H54 (cell line): Measurements from ENCODE around the gene SFXN1.

Experiments used
- DNase-seq: peaks from one replicate; pipeline ENCODE4 v3.0.0; 2011; ENCODE audit warnings: low spot score, mixed read lengths; ENCODE audit not compliant: insufficient read length
- FAIRE-seq: peaks from 3 replicates; lab custom pipeline; 2011; peaks lifted over from hg19 to GRCh38; lab: Jason Lieb, UNC
- POLR2A ChIP-seq: IDR thresholded peaks from 2 replicates; pipeline ENCODE4 v1.6.1; 2011; ENCODE audit warnings: low read depth, mild to moderate bottlenecking, low read length

SFXN1 gene

DNA sequence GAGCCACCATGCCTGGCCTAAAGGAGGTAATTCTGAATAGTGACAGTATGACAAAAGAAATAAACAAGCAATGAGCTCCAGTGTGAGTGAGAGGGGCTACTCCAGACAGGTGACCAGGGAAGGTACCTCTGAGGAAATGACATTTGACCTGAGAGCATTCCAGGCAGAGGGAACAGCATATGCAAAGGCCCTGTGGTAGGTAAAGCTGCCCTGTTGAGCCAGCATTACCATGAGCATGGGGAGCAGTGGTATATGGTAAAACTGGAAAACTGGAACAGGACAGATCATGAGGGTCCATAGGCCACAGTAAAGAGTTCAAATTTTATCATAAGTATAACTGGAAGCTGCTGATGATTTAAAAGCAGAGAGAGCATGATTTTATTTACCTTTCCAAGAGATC, 6.0 kb upstream of the SFXN1 start:
- FAIRE-seq (no peak), DNase-seq (no peak)
- TF ChIP-seq POLR2A, result no peak

DNA sequence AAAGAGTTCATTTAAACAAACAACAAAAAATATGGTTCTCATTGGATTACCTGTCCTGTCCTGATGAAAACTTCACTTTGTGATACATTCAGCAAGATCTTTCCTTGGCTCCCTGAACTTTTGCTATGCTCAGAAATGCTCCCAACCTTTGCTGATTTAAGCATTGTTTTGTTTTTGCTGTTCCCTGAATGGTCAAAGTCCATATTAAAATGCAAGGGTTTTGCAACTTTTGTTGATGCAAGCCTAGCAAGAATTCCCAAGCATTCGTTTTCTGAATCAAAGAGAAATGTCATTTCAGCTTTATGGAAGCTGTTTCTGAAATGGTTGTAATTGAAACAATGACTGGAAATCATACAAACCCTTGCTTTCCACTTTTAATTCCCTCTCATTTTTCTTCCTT, 3.1 kb upstream of the SFXN1 start:
- FAIRE-seq (no peak), DNase-seq (no peak)
- no peak for TF ChIP-seq POLR2A

DNA sequence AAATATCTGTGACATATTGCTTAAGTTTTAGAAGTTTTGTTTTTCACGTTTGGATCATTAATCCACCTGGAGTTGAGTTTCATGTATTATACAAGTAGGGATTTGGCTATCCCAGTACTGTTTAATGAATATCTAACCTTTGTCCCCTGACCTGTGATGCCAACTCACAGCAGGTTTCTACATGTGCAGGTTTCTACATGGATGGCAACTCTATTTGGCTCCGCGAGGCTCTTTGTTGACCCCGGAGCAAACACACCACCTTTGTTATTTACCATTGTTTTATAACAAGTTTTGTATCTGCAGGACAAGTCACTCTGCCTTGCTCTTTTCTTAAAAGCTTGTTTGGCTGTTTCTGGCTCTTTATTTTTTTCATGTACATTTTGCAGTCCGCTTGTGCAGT, 920 bp upstream of the SFXN1 start:
- no peak for TF ChIP-seq POLR2A
- FAIRE-seq, result no peak
- DNase-seq, result no peak

DNA sequence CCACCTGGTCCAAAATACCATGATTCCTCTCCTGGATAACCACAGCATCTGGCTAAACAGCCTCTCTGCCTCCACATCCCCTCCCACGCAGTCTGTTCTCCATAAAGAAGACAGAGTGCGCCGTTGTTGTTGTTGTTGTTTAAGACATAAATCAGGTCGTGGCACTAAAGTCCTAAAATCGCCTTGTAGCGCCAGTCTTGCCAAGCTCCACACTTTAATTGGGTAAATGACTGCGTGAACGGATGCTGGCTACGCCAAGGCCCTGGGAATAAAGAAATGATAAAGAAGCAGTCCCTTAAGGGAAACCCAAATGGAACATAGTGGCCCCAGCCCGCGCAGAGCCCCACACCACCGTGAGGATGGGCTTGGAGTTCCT, 364 bp upstream of the SFXN1 start:
- FAIRE-seq, result no peak

DNA sequence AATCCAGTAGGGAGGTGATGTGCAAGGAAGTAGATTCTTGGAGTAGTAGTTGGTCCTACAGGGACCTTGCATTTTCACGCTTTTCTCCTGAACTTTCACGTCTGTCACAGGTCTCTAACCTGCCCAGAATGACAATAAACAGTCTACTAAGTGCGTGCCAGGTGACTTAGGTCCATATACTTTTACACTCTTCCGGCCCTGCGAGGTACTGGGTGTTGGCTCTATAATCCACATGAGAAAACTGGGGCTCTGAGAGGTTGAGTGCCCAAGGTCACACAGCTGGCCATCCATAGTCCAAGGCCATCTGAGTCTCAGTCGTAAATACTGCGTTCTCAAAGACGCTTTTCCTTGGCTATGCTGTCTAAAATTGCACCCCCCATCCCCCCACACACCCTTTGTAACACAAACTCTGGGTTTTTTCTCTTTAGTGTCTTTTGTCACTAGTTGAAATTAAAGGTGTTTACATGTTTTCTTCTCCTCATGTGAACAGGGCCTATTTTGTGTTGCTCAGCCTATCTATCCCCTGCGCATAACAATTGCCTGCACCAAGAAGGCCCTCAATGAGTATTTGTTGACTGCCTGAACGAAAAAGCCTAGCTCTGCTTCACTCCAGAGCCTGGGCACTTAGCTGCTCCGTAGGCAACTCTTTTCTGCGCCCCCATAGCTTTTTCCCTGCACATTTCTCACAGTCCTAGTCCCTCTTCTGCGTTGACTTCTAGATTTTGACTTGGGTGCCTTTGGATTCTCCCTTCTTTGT, 943 bp downstream of the SFXN1 start:
- TF ChIP-seq POLR2A, result no peak
- DNase-seq (no peak), FAIRE-seq (no peak)

More for the DNA sequence above, 364 bp upstream of the SFXN1 start:
- no peak for DNase-seq
- no peak for TF ChIP-seq POLR2A

DNA sequence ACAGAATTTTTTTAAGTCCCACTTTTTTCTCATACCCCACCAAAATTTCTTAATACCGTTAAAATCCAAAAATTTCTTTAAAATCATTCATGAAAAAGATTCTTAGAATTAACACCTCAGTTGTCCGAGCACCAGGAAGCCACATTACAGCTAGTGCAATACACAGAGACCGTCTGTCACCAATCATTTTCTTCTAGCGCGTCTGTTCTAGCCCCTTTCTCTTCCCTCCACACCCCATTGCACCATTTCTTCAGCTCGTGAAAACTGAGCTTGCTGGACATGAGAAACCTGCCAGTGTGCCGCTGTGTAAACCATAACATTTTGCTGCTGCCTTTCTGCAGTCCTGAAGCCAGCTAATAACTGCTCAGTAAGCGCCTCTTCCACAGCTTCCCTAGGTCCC, 5.0 kb downstream of the SFXN1 start:
- DNase-seq (no peak), FAIRE-seq (no peak)
- TF ChIP-seq POLR2A, result no peak

DNA sequence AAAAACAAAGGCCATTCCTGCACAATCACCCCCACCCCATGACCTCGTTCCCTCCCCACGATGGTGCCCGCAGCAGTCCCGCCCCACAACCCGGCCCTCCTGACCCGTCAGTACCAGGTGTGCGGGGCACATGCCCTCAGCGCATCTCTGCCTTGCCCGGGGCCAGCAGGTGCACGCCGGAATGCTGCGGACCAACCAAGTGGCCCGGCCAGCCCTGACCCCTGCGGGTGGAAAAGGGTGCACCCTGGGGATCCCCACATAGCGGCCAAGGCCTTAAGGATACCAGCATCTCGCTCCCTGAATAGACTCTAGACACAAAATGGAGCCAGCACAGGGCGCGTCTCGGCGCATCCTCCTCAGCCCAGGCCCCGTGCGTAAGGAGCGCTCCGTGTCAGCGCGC, 6.0 kb downstream of the SFXN1 start:
- FAIRE-seq, result no peak
- TF ChIP-seq POLR2A, result no peak
- no peak for DNase-seq

DNA sequence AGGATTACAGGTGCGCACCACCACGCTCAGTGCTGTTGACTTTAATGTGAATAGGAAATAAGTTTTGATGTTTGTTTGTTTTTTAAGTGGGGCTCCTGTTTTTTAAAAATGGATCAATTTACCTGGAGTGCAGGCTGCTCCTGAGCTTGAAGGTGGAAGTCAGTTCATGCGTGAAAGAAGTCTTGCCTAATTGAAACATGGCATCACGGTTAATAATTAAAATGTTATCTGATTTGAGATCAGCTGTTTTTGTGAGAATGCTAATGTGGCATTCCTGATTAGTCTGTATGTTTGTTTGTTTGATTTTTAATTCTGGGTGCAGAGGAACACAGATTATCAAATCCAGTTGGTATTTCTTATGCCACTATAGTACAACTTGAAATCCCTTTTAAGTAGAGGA, 6.5 kb downstream of the SFXN1 start:
- TF ChIP-seq POLR2A, result no peak
- DNase-seq (no peak), FAIRE-seq (no peak)

DNA sequence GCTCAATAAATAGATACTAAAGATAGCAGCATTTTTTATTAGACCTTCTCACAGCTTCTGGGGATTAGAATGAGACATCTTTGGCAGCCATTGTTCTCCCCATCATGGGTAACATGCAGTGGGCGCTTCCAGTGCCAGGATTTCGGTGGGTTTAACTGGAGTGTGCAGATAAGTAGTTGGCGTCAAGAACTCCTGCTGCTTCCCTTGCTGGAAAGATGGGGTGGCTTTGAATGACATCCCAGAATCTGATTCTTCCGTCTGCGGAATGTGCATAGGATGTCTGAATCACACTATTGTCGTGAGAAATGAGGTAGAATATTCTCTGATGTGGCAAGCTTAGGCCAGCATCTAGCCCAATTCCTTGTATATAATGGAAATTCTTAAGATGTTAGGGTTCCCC, 7.3 kb downstream of the SFXN1 start:
- FAIRE-seq (no peak), DNase-seq (no peak)
- no peak for TF ChIP-seq POLR2A

DNA sequence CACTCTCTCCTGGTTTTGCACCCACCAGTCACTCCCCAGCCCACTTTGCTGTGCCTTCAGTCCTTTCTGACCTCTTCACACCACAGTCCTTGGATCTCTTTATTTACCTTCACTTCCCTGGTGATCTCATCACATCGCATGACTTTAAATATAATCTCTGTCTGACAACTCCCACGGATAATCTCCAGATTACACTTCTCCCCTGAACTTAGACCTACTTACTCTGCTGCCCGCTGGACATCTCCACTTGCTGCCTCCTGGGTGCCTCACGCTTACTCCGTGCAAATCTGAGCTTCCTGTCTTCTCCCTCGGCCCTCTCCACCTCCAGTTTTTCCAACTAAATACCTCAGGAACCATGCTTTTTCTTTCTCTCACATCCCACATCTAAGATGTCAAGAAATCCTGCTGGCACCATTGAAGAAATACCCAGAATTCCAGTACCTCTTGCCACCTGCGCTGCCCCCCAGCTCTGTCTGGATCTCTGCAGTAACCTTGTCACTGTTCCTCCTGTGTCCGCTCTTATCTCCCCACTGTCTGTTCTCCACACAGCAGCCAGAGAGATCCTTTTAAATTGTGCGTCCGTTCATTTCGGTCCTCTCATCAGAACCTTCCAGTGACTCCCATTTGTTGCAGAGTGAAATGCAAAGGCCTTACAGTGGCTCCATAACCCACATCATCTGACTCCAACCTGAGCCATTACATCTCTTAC, 9.3 kb downstream of the SFXN1 start:
- DNase-seq, result no peak
- no peak for FAIRE-seq
- no peak for TF ChIP-seq POLR2A

DNA sequence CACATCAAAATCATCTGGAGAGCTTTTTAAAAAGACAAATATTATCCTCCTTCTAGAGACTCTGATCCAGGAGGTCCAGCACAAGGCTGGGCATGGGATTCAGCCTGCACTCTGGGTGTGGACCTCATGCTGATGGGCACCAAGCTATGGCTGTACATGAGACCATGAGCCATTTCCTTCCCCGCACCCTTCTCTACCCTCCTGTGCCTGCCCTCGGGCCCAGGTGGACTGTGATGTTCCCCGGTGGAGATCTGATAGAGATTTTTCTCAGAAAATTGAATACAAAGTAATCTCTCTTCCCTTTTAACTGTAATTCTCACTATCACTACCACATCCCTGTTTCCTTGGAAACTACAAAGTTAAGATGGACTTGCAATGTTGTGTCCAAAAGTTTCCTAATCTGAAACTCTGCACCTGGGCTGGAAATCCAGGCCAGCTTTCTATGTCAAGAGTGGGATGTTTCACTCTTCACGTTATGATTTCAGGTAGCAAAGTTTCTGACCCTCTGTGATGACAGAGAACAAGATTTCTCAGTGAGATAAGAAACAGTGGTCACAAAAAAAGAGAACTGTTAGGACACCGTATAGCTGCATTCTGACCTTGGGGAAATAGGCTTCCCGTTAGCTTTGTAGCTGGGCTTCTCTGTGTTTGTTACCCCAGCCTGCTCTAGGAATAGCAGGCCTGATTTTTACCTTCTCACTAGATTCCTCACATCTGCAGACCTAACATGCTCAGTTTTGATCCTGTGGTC, 11.5 kb downstream of the SFXN1 start:
- FAIRE-seq (no peak), DNase-seq (no peak)
- TF ChIP-seq POLR2A, result no peak

DNA sequence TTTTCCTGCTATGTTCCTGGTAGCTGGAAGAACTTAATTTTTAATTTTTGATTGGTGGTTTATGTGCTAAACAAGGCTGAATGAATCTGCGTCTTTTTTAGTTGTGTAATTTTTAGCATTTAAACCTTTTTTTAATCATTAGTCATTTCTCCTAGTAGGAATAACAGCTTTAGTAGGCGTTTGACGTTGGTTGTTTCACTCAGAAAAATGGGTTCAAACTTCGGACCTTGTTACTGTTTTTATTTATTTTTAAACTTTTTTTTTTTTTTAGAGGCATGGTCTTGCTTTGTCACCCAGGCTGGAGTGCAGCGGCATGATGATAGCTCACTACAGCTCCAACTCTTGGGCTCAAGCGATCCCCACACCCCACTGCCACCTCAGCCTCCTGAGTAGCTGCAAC, 12.9 kb downstream of the SFXN1 start:
- DNase-seq (no peak), FAIRE-seq (no peak)
- no peak for TF ChIP-seq POLR2A

DNA sequence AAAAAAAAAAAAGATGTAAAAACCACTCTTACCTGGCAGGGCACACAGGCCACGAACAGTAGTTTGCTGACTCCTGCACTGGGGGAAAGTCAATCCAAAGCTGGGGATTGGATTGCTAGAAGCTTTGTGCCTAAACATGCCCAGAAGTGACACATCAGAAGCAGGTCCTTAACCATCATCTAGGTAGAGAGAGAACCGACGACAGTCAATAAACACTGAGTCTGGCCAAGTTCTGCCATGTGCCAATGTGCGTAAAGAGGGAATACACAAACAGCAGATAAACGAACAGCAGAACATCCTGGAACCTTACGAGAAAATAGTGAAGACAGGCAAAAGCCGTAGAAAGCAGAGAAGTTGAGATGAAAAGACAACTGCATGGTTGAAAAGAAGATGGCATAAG, 14.9 kb downstream of the SFXN1 start:
- TF ChIP-seq POLR2A, result no peak
- no peak for FAIRE-seq
- no peak for DNase-seq

DNA sequence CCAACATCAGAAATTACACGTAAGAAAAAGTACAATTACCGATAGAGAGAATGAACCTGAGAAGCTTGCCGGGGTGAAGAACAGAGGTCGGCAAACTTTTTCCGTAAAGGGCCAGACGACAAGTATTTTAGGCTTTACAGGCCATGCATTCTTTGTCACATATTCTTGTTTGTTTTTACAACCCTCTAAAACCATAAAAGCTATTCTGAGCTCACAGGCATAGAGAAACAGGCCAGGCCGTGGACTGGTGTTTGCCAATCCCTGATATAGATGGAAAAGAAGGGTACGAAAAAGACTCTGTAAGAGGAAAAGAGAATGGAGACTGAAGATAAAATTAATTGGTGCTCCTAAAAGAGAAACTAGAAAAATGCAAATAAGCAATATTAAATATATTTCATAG, 15.4 kb downstream of the SFXN1 start:
- no peak for TF ChIP-seq POLR2A
- FAIRE-seq (no peak), DNase-seq (no peak)
